Esophagus muscularis mucosa (tissue), 4 donors: ENCODE data around the gene MAP3K20. TPM values are rescaled to one million over a fixed set of nuclear protein-coding genes. Genes with fewer than 3 reads are reported as not detected.

Experiments used
- DNase-seq: peaks from one replicate; pipeline ENCODE4 v3.0.0-alpha.2; 2017; ENCODE audit errors: extremely low spot score
- H3K27ac ChIP-seq, 4 donors: fragments of 200-600 bp; sonication (generic); replicated peaks in 1 of 4; 1 replicate in 3 of 4; 2 replicates in 1 of 4; pipeline ENCODE4 v1.5.1; 2016 to 2019; ENCODE audit warnings: mild to moderate bottlenecking in 1 of 4
- H3K27me3 ChIP-seq, 4 donors: fragments of 200-600 bp; sonication (generic); one replicate each; pipeline versions ENCODE4 v1.5.1 to v1.6.0; 2016 to 2019
- H3K36me3 ChIP-seq, 4 donors: fragments of 200-600 bp; sonication (generic); one replicate each; pipeline ENCODE4 v1.5.1; 2016 to 2019
- H3K4me1 ChIP-seq, 4 donors: fragments of 200-600 bp; sonication (generic); one replicate each; pipeline ENCODE4 v1.5.1; 2016 to 2019
- H3K4me3 ChIP-seq, 4 donors: fragments of 200-600 bp; sonication (generic); 1 replicate in 2 of 4; 2 replicates in 2 of 4; pipeline ENCODE4 v1.5.1; 2016 to 2019; ENCODE audit warnings: mild to moderate bottlenecking in 4 of 4, moderate library complexity in 1 of 4
- H3K9me3 ChIP-seq, 4 donors: fragments of 200-600 bp; sonication (generic); 1 replicate in 3 of 4; 2 replicates in 1 of 4; pipeline ENCODE4 v1.5.1; 2016 to 2019
- EP300 ChIP-seq: sonication (generic); formaldehyde crosslinking; IDR thresholded peaks from one replicate; pipeline ENCODE4 v1.6.1; 2017; ENCODE audit warnings: antibody characterized with exemption
- POLR2A ChIP-seq: fragments of 450-650 bp; IDR thresholded peaks from one replicate; pipeline ENCODE4 v1.6.1; 2017; ENCODE audit warnings: antibody characterized with exemption, moderate library complexity, mild to moderate bottlenecking, low read depth
- POLR2AphosphoS5 ChIP-seq, 2 donors: sonication (generic); formaldehyde crosslinking; IDR thresholded peaks; one replicate each; pipeline ENCODE4 v1.6.1; 2017; ENCODE audit warnings: antibody characterized with exemption in 2 of 2
- WGBS: methylation state at CpG from one replicate; pipeline ENCODE4 v1.1.5; 2018; 5-methylcytosine and 5-hydroxymethylcytosine counted together
- intact Hi-C: fragments of 100-400 bp; cut with DNase I; formaldehyde crosslinking; loops from one replicate; pipeline ENCODE4 v1.15.1; 2023
- total RNA-seq, 4 donors: library from RNA; depleted of rRNA; stranded (reverse); fragments of >200 nt; gene quantifications; one replicate each; pipeline versions ENCODE4 v1.1.0 to v1.2.1, GENCODE V29; 2016
- TF ChIP-seq, protein P1 (sequence below), 3 experiments: fragments of 200-600 bp in 2 of 3; fragments of 450-650 bp in 1 of 3; sonication (generic) in 2 of 3; IDR thresholded peaks; one replicate each; pipeline ENCODE4 v1.5.1; 2017 to 2019; ENCODE audit warnings: antibody characterized with exemption in 3 of 3, mild to moderate bottlenecking in 2 of 3, moderate library complexity in 1 of 3

MAP3K20 gene
- total RNA-seq, 4 donors from 2014 or later: 238 to 335 (median 267) TPM

DNA sequence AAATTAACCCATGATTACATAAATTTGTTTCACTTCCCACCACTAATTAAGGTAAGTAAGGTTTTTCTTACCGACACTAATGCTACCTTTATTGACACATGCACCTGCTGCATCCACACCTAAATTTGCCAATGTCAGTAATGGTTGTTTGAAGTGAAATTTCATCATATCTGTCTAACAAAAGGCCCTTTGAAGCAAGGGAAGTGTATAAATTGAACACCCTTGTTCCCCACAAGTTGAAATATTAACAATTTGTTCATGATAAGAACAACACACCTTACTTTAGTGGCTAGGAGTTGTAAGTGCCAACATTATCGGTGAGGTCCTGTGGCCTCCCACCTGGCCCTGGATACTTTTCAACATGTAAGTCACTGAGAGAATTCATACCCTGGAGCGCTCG is 162.7 kb downstream of the MAP3K20 start:
- Histone ChIP-seq H3K27me3 (no peaks in the 10 kb centered on the region), H3K4me3 (no peak overlapping the region), H3K4me1 (no peaks in the 10 kb centered on the region), H3K27ac (no peak overlapping the region), H3K36me3 (peaks cover 13 to 69% (median 36%) of the 10 kb centered on the region in 4 donors), H3K9me3 (no peaks in the 10 kb centered on the region)
- TF ChIP-seq POLR2A: no peak
- TF ChIP-seq EP300: no peak
- TF ChIP-seq POLR2AphosphoS5 (IDR thresholded peaks at IDR 0.05): no peak
- TF ChIP-seq, protein P1, sequence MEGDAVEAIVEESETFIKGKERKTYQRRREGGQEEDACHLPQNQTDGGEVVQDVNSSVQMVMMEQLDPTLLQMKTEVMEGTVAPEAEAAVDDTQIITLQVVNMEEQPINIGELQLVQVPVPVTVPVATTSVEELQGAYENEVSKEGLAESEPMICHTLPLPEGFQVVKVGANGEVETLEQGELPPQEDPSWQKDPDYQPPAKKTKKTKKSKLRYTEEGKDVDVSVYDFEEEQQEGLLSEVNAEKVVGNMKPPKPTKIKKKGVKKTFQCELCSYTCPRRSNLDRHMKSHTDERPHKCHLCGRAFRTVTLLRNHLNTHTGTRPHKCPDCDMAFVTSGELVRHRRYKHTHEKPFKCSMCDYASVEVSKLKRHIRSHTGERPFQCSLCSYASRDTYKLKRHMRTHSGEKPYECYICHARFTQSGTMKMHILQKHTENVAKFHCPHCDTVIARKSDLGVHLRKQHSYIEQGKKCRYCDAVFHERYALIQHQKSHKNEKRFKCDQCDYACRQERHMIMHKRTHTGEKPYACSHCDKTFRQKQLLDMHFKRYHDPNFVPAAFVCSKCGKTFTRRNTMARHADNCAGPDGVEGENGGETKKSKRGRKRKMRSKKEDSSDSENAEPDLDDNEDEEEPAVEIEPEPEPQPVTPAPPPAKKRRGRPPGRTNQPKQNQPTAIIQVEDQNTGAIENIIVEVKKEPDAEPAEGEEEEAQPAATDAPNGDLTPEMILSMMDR (IDR thresholded peaks at IDR 0.05): no peak
- intact Hi-C loops: no loop called here
- WGBS: 87% methylated on average over 4 of the region's 4 CpGs
- no peak for DNase-seq

DNA sequence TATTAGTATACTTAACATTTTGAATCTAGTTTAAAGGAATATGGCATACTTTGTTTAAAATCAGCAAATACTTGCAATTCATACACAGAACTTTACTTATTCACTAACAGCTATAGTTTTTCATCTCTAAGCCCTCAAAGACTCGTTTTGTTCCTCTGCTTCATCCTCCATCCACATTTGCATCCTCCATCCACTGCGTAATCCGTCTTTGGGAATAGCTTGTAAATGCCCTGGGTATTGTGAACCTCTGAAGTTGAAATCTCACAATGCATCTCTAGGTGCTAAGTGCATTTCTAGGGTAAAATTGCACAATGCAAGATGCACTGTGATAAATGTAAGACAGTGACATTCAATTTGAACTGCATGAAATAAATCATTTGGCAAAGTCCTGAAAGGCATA is 163.2 kb downstream of the MAP3K20 start:
- Histone ChIP-seq H3K4me1 (no peaks in the 10 kb centered on the region), H3K9me3 (no peaks in the 10 kb centered on the region), H3K27me3 (no peaks in the 10 kb centered on the region), H3K4me3 (no peak overlapping the region), H3K27ac (no peak overlapping the region), H3K36me3 (peaks cover 13 to 64% (median 32%) of the 10 kb centered on the region in 4 donors)
- WGBS: 91% methylated on average over 3 of the region's 3 CpGs
- TF ChIP-seq EP300 (no peak), POLR2A (no peak), POLR2AphosphoS5 (IDR thresholded peaks at IDR 0.05) (no peak)
- TF ChIP-seq, protein P1 (IDR thresholded peaks at IDR 0.05): no peak
- intact Hi-C loops: no loop called here
- DNase-seq: no peak

DNA sequence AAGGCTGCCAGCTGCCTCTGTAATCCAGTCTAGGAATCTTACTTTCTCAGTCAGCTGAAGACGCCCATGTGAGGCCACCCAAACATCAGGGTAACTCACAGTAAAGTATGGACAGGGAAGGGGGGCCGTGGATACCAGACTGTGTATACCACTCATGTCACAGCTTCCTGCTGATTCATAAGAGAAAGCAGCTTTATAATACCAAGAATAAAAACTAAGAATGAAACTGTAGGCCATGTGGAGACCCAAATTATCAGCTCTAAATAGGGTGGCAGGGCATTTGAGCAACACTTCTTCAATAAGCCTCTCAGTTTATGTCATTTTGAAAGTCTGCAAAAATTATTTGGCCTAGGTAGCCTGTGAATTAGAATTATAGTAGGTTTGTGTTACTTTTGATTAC is 164.0 kb downstream of the MAP3K20 start:
- intact Hi-C loops: no loop called here
- Histone ChIP-seq H3K27me3 (no peaks in the 10 kb centered on the region), H3K36me3 (peaks cover 13 to 57% (median 29%) of the 10 kb centered on the region in 4 donors), H3K27ac (no peak overlapping the region), H3K4me3 (no peak overlapping the region), H3K9me3 (no peaks in the 10 kb centered on the region), H3K4me1 (no peaks in the 10 kb centered on the region)
- DNase-seq: no peak
- WGBS: 83% methylated on average over 2 of the region's 2 CpGs
- TF ChIP-seq EP300: no peak
- TF ChIP-seq, protein P1 (IDR thresholded peaks at IDR 0.05): no peak
- no peak for TF ChIP-seq POLR2A
- no peak for TF ChIP-seq POLR2AphosphoS5 (IDR thresholded peaks at IDR 0.05)

DNA sequence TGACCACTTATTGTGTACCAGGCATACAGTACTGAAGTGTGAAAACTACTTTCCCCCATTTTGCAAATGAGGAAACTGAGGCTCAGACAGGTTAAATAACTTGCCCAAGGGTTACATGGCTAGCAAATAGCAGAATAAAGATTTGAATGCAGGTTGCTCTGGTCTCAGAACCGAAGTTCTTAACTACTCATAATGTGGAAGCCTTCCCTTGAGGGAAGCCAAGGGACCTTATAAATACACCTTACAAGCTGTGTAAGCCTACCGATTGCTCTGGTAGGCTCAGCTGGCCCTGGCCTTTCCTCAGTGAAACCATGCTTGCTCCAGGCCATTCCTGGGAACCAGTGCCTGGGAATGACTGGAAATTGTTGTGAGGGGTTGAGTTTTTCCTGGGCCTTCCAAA is 164.4 kb downstream of the MAP3K20 start:
- H3K4me1 ChIP-seq: no peaks in the 10 kb centered on the region
- TF ChIP-seq EP300 (no peak), POLR2AphosphoS5 (IDR thresholded peaks at IDR 0.05) (no peak), POLR2A (no peak)
- TF ChIP-seq, protein P1 (IDR thresholded peaks at IDR 0.05): no peak
- no peak for DNase-seq
- no peaks in the 10 kb centered on the region for H3K9me3 ChIP-seq
- H3K4me3 ChIP-seq: no peak overlapping the region
- H3K27me3 ChIP-seq: no peaks in the 10 kb centered on the region
- no peak overlapping the region for H3K27ac ChIP-seq
- peaks cover 14 to 57% (median 29%) of the 10 kb centered on the region in 4 donors for H3K36me3 ChIP-seq
- 95% methylated on average over 2 of the region's 2 CpGs for WGBS
- intact Hi-C loops: no loop called here

DNA sequence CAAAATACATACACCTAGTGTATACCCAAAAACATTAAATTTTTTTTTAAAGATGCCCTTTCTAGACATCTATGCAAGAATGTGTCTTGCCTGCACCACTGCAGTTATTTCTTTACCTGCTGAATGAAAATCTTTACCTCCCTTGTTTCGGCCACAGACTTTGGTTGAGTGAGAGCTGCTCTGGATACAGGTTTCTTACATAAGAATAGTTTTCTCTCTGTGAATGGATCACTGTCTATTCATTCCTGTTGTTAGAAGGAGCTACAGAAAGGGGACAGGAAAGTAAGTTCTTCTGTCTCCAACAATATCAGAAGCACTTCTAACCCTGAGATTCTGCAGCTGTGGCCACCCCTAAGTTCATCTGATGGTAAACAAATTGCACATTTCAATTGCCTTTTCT is 166.0 kb downstream of the MAP3K20 start:
- intact Hi-C loops: no loop called here
- H3K4me1 ChIP-seq: no peaks in the 10 kb centered on the region
- no peaks in the 10 kb centered on the region for H3K27me3 ChIP-seq
- no peak overlapping the region for H3K4me3 ChIP-seq
- no peak for DNase-seq
- H3K27ac ChIP-seq: no peak overlapping the region
- H3K9me3 ChIP-seq: no peaks in the 10 kb centered on the region
- 92% methylated on average over 1 of the region's 1 CpG for WGBS
- H3K36me3 ChIP-seq: peaks cover 14 to 54% (median 28%) of the 10 kb centered on the region in 4 donors
- TF ChIP-seq, protein P1 (IDR thresholded peaks at IDR 0.05): no peak
- no peak for TF ChIP-seq EP300
- no peak for TF ChIP-seq POLR2AphosphoS5 (IDR thresholded peaks at IDR 0.05)
- no peak for TF ChIP-seq POLR2A
